Embryonic facial prominence (tissue), 1 donor: ENCODE data around the gene IFNK.
A peak's percentile ranks its signal among the peaks of the same experiment; 100 is the strongest.

Experiments
- DNase-seq: peaks from one replicate; pipeline ENCODE4 v3.0.0-alpha.2; 2016; ENCODE audit errors: extremely low spot score

Gene IFNK

GRCh38 chr9:27511771-27512170, 12.3 kb upstream of the IFNK start:
- DNase-seq, result no peak

DNA sequence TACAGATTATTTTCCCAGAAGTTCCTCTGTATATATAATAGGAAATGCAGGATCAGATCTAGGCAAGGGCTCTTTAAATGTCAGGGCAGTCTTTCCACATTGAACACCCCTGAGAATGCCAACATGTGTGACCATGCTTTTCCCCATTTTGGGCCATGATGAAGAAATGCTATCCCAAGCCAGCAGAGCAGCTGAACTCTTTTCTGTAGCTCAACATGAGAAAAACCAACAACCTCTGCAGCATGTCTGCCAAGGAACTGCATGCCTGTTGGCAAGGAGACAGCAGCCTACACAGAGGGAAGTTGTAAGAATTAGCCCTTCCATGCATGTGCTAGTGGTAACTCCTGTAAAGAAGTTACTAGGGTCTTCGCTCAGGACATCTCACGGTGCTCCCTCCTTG, 9.5 kb upstream of the IFNK start:
- no peak for DNase-seq

- no peak for DNase-seq
Observed at GRCh38 chr9:27518006-27518405, 6.1 kb upstream of the IFNK start.

- DNase-seq, result no peak
Observed at GRCh38 chr9:27518809-27519208, 5.3 kb upstream of the IFNK start.

DNA sequence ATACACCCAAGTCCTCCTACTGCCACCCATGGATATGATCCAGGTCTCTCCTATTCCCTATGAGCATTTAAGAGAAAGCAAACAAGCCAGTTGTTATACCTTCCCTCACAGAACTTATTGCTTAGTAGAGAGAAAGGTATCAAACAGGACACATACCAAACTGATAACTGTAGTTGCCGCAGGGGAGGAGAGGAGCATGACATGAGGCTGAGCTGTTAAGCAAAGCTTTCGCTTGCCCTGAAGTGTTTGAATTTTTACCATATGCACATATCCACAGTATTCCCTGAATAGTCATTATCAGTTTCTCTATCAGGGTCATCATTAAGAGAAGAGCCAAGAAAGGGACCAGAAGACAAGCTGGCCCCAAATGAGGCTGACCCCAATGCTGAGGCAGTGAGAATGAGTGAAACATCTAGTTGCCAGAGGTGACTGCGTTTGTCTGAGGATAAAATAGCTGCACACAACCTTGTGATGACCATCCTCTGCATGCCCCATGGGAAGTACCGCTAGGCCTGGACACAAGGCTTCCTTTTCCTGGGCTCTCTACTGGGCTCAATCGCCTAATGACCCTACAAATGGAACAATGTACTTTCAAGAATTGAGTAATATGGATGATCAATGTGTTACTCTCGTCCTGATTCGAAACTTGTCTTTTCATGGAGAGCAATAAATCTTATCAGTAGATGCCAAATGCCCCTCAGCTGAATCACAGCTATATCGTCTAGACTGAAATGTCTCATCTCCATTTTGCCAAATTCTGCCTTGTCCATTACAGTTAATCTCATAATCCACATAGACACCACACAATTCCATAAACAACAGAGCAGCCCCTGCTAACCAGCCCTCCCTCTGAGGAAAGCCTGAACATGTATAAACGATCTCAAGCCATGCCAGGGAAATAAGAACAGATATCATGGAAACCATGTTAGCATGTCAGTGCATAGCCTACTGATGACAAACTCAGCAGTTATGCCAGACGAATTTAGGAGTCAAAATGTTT, 4.3 kb upstream of the IFNK start:
- no peak for DNase-seq

DNA sequence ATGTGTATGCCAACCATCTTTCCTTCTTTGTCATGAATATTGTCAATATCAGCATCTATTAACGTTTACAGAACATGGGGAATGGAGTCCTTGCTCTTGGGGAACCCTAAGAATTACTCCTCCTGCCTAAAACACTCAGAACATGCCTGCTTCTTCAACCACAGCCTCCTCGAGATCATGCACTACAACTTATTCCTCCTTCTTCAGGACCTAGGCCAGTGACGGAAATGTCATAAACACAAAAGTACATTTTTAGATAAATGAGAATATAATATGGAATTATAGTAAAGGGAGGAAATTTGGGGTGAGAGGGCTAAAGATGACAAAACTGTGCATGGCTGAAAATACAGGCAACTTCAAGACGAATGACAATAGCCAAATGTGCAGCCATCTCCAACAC, 3.1 kb upstream of the IFNK start:
- no peak for DNase-seq

DNA sequence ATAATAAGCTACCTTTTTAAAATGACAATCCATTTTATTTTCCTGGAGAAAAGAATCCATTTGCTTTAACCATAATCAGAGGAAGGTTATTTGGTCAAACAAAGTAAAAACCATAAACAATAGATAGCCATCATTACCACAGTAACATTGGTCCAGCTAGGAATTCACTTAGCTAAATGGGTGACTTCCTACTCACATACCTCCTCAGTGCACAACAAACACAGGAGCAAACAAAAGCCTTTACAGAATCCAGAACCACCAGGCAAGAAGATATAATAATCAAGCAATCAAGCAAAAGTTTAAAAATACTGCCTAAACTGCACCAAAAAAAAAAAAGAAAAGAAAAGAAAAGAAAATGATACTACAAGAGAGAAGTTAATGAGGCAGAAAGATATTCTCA, 949 bp upstream of the IFNK start:
- DNase-seq, result no peak

- no peak for DNase-seq
Observed at GRCh38 chr9:27527702-27528075, 3.6 kb downstream of the IFNK start.

- DNase-seq, result peak; percentile 53
Observed at GRCh38 chr9:27528076-27528885, 4.2 kb downstream of the IFNK start.

GRCh38 chr9:27528886-27529315, 4.8 kb downstream of the IFNK start:
- no peak for DNase-seq

DNA sequence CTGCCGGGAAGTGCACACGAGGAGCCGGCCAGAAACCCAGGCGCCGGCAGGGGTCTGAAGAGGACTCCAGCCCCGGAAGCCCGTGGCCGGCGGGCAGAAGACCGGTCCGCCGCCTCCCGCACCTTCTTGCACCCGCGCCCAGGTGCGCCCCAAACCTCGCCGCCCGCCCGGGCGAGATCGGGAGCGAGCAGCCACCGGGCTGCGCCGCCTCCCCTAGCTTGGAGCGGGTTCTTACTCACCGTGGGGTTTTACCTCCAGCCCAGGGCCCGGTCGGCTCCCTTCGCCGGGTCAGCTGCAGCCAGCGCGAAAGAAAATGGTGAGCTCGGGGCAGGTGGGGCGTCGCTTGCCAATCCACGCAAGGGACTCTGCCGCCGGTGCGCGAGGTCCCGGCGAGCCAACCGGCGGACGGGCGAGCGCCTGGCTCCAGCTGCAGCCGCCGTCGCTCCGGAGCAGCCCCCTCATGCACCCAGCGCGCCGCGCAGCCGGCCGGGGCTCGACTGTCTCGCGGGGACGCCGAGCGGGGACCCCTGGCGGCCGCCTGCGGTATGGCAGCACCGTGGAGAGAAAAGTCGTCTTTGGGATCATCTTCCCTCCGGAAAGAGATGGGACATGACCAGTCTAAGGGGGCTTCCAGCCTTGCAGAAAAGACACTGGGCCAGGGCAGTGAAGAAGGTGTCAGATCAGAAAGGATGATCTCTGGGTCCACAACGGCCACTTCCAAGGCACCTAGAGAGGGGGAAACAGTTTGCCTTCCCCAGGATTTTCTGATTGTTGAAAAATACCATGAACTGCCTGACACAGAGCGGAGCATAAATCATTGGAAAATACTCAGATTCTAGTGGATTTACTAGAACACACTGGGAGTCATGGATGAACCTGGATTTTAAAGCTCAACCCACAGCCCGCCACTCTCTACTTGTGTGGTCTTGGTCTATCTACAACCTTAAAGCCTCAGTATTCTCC, 5.5 kb downstream of the IFNK start, which contains the start of gene MOB3B:
TSS of gene MOB3B (minus strand) at position 499 of the 963 bp plus-strand sequence. CDS start 74,264 bp downstream, outside the sequence.
- peak; percentile 59 for DNase-seq

DNA sequence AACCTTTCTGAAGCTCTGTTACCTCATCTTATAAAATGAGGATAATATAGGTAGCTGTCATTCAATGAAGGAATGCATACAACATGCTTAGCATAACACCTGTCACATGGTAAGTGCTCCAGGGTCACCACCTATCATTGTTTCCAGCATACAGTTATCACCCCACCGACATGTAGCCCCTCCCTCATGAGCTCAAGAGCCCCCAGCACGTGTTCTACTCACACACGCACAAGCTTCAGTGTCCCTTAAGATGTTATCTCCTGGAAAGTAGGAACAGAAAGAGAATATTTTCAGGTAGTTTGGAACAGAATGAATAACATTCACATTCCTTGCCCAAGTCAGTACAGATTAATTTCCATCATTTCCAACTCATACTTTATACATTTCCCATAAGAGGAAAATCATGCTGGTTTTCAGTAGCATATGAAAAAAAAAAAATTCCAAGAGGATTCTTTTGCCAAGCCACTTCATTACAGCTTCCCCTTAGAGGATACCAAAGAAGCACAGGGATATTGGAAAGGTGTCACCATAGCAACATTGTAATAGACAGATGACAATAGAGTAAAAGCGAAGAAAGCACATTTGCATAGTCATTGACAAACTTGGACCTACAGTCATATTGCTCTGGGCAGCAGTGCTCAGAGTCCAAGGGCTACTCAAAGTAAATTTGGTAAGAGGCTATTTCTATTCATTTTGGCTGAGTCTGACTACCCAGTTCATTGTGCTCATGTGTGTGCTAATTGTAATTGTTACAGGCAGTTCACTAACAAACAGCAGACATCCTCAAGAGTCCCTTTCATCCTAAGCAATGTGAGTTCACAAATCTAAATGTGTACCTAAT, 7.0 kb downstream of the IFNK start:
- no peak for DNase-seq

GRCh38 chr9:27532046-27532445, 8.0 kb downstream of the IFNK start:
- DNase-seq, result no peak

DNA sequence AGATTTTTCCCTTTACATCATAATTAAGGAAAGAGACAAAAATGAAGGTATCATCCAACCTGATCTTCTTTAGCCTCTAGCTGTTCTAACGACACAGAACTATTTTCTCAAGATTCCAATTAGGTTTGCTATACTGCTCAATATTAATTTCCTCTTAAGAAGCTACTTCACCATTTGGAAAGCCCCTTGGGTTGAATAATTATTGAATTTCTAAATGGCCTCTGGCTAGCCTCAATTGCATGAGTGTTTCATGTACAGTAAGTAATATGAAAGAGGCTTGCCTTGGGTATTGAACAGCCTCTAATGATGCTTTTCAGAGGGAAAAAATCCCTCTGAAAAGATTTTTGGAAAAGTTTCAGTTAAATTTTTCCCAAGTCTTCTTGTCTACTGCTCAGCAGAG, 9.2 kb downstream of the IFNK start:
- DNase-seq, result no peak

GRCh38 chr9:27534131-27534530, 10.0 kb downstream of the IFNK start:
- DNase-seq, result no peak

- DNase-seq, result no peak
Observed at GRCh38 chr9:27534658-27535209, 10.6 kb downstream of the IFNK start.

DNA sequence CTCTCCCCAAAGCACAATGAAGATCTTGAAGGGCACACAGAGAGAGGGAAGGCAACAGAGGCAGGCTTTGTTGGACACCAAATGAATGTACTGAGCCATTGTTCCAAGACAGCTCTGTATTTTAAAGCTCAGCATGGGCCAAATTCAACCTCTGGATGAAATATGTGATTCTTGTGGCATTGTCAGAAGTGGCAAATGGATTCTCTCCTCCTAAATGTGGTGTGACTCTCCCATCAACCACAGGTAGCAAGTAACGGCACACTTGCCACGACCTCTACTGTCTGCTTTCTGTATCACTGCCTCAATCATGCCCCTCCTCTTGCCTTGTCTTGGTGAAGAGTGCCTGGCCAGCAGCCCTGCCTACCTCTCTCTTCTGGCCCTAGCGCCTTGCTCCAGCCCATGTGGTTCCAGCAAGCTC, 11.6 kb downstream of the IFNK start:
- no peak for DNase-seq

GRCh38 chr9:27536168-27536567, 12.1 kb downstream of the IFNK start:
- no peak for DNase-seq

- no peak for DNase-seq
Observed at GRCh38 chr9:27537027-27537435, 12.9 kb downstream of the IFNK start.

- no peak for DNase-seq
Observed at GRCh38 chr9:27537756-27538155, 13.7 kb downstream of the IFNK start.
